ENCODE measurements around the gene UBP1.
"Not testable (repeated sequence)": the region's sequence is repeated elsewhere in the genome, so short reads cannot be mapped to it uniquely, and the experiment has no call there.

Gene UBP1

DNA sequence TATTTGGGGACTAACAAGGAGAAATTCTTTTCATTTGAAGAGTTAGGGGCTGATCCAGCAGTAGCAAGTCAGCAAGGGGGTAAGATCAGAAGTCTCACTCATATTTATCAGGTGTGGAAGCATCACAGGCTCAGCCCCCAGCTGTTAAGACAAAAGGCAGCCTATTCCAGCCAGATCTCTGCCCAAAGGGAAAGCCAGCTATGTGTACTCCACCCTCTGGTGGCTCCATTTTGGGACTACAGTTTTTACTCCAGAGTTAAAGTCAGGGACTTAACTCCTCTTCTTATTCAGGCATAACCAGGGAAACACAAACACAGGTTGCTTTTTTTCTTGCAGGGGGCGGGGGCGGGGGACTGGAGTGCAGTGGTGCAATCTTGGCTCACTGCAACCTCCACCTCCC, 19.2 kb downstream of the UBP1 start:
- Histone ChIP-seq H2BK12ac (ENCODE audit: low read length) (no peak overlapping the region), H4K8ac (ENCODE audit: low read depth, low read length) (no peak overlapping the region), H3K79me1 (ENCODE audit: low read depth, low read length) (no peaks in the 10 kb centered on the region), H3K9ac (ENCODE audit: low read depth, low read length, poor library complexity) (no peak overlapping the region), H3K23ac (ENCODE audit: low read depth, low read length, poor library complexity) (no peak overlapping the region), H2AK5ac (ENCODE audit: low read depth, low read length) (no peak overlapping the region), H4K91ac (ENCODE audit: low read depth, low read length, poor library complexity) (no peak overlapping the region), H2BK15ac (ENCODE audit: low read length) (no peak overlapping the region), H3K36me3 (replicated peaks in 1 of 2; ENCODE audit: control insufficient read depth in 2 of 2, insufficient read depth in 2 of 2, low read length in 2 of 2) (peaks cover 10 to 79% of the 10 kb centered on the region in 2 donors), H2BK5ac (ENCODE audit: low read length) (no peak overlapping the region), H3K4me3 (ENCODE audit: low read length in 2 of 2) (no peak overlapping the region), H3K4ac (ENCODE audit: low read length) (no peak overlapping the region), H3K27me3 (ENCODE audit: control insufficient read depth in 3 of 3, insufficient read depth in 3 of 3, low read depth in 1 of 3, low read length in 3 of 3) (no peaks in the 10 kb centered on the region), H3K27ac (replicated peaks; ENCODE audit: low read length) (no peak overlapping the region), H3K9me3 (replicated peaks in 1 of 2; ENCODE audit: control insufficient read depth in 2 of 2, insufficient read depth in 1 of 2, low read depth in 1 of 2, low read length in 2 of 2) (peaks cover 0 to 8% of the 10 kb centered on the region in 2 donors), H2AFZ (ENCODE audit: low read length) (no peak overlapping the region), H3K14ac (ENCODE audit: low read length) (no peak overlapping the region), H3K18ac (ENCODE audit: low read length) (no peak overlapping the region), H3K4me2 (ENCODE audit: insufficient read depth, low read length, poor library complexity, severe bottlenecking) (no peak overlapping the region), H3K4me1 (ENCODE audit: control insufficient read depth in 2 of 2, insufficient read depth in 1 of 2, low read depth in 1 of 2, low read length in 2 of 2) (peaks cover 0 to under 1% of the 10 kb centered on the region in 2 donors), H2BK120ac (ENCODE audit: low read depth, low read length) (no peak overlapping the region)
- no peak for DNase-seq (ENCODE audit: low spot score)
- no CpG with 5 or more reads among the region's 2 CpGs for WGBS, 2 donors (ENCODE audit: extremely low coverage in 2 of 2, insufficient read length in 2 of 2, insufficient replicate concordance in 1 of 2)

DNA sequence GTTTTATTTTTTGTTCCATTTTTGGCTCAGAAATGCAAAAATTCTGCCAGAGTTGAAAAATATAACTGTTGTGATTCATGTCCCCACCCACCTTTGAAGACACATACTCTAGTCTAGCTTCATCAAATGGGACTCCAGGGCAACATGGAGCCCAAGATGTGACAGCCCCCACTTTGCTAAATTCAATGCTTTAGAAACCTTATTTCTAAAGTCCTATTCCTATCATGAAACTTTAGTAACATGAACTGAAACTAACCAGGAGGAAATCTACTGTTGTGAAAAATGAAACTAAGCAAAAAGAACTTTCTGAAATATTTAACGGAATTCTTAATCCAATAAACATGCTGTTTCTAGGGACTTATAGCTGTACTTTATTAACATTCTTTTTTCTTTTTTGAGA, 20.3 kb downstream of the UBP1 start:
- Histone ChIP-seq H4K8ac (ENCODE audit: low read depth, low read length) (no peak overlapping the region), H3K18ac (ENCODE audit: low read length) (no peak overlapping the region), H3K27ac (replicated peaks; ENCODE audit: low read length) (no peak overlapping the region), H3K9me3 (replicated peaks in 1 of 2; ENCODE audit: control insufficient read depth in 2 of 2, insufficient read depth in 1 of 2, low read depth in 1 of 2, low read length in 2 of 2) (peaks cover 0 to 8% of the 10 kb centered on the region in 2 donors), H3K4me3 (ENCODE audit: low read length in 2 of 2) (no peak overlapping the region), H3K4me2 (ENCODE audit: insufficient read depth, low read length, poor library complexity, severe bottlenecking) (no peak overlapping the region), H2AK5ac (ENCODE audit: low read depth, low read length) (no peak overlapping the region), H4K91ac (ENCODE audit: low read depth, low read length, poor library complexity) (no peak overlapping the region), H2BK15ac (ENCODE audit: low read length) (no peak overlapping the region), H2BK5ac (ENCODE audit: low read length) (no peak overlapping the region), H3K9ac (ENCODE audit: low read depth, low read length, poor library complexity) (no peak overlapping the region), H2BK12ac (ENCODE audit: low read length) (no peak overlapping the region), H2AFZ (ENCODE audit: low read length) (no peak overlapping the region), H3K36me3 (replicated peaks in 1 of 2; ENCODE audit: control insufficient read depth in 2 of 2, insufficient read depth in 2 of 2, low read length in 2 of 2) (peaks cover 10 to 82% of the 10 kb centered on the region in 2 donors), H3K4ac (ENCODE audit: low read length) (no peak overlapping the region), H3K4me1 (ENCODE audit: control insufficient read depth in 2 of 2, insufficient read depth in 1 of 2, low read depth in 1 of 2, low read length in 2 of 2) (no peaks in the 10 kb centered on the region), H3K23ac (ENCODE audit: low read depth, low read length, poor library complexity) (no peak overlapping the region), H3K27me3 (ENCODE audit: control insufficient read depth in 3 of 3, insufficient read depth in 3 of 3, low read depth in 1 of 3, low read length in 3 of 3) (no peaks in the 10 kb centered on the region), H2BK120ac (ENCODE audit: low read depth, low read length) (no peak overlapping the region), H3K14ac (ENCODE audit: low read length) (no peak overlapping the region), H3K79me1 (ENCODE audit: low read depth, low read length) (no peaks in the 10 kb centered on the region)
- no peak for DNase-seq (ENCODE audit: low spot score)
- no CpG with 5 or more reads among the region's 1 CpG for WGBS, 2 donors (ENCODE audit: extremely low coverage in 2 of 2, insufficient read length in 2 of 2, insufficient replicate concordance in 1 of 2)

DNA sequence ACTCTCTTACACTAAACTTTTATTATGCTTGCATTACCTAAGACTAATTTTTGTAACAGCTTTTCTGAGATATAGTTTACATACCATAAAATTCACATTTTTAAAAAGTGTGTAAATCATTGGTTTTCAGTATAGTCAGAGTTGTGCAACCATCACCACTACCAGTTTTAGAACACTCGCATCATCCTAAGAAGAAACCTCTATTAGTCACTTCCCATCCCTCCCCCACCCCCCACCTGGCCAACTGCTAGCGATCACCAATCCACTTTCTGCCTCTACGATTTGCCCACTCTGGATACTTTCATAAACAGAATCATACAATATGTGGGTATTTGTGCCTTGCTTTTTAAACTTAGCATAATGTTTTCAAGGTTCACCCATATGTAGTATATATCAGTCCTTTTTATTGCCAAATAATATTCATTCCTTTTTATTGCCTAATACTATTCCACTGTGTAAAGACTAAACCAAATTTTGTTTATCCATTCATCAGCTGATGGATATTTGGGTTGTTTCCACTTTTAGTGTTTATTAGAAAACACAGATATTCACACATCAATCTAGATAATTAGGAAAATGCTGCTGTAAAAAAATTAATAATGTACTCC, 23.0 kb downstream of the UBP1 start:
- Histone ChIP-seq H2BK12ac (ENCODE audit: low read length) (no peak overlapping the region), H3K36me3 (replicated peaks in 1 of 2; ENCODE audit: control insufficient read depth in 2 of 2, insufficient read depth in 2 of 2, low read length in 2 of 2) (peaks cover 13 to 84% of the 10 kb centered on the region in 2 donors), H4K8ac (ENCODE audit: low read depth, low read length) (no peak overlapping the region), H3K9me3 (replicated peaks in 1 of 2; ENCODE audit: control insufficient read depth in 2 of 2, insufficient read depth in 1 of 2, low read depth in 1 of 2, low read length in 2 of 2) (peaks cover 0 to 7% of the 10 kb centered on the region in 2 donors), H3K4me3 (ENCODE audit: low read length in 2 of 2) (no peak overlapping the region), H3K27ac (replicated peaks; ENCODE audit: low read length) (no peak overlapping the region), H3K79me1 (ENCODE audit: low read depth, low read length) (no peaks in the 10 kb centered on the region), H3K9ac (ENCODE audit: low read depth, low read length, poor library complexity) (no peak overlapping the region), H3K14ac (ENCODE audit: low read length) (no peak overlapping the region), H3K23ac (ENCODE audit: low read depth, low read length, poor library complexity) (no peak overlapping the region), H2BK15ac (ENCODE audit: low read length) (no peak overlapping the region), H3K27me3 (ENCODE audit: control insufficient read depth in 3 of 3, insufficient read depth in 3 of 3, low read depth in 1 of 3, low read length in 3 of 3) (no peaks in the 10 kb centered on the region), H4K91ac (ENCODE audit: low read depth, low read length, poor library complexity) (no peak overlapping the region), H3K4ac (ENCODE audit: low read length) (no peak overlapping the region), H2BK120ac (ENCODE audit: low read depth, low read length) (no peak overlapping the region), H3K4me2 (ENCODE audit: insufficient read depth, low read length, poor library complexity, severe bottlenecking) (no peak overlapping the region), H2AK5ac (ENCODE audit: low read depth, low read length) (no peak overlapping the region), H3K18ac (ENCODE audit: low read length) (no peak overlapping the region), H3K4me1 (ENCODE audit: control insufficient read depth in 2 of 2, insufficient read depth in 1 of 2, low read depth in 1 of 2, low read length in 2 of 2) (no peaks in the 10 kb centered on the region), H2AFZ (ENCODE audit: low read length) (no peak overlapping the region), H2BK5ac (ENCODE audit: low read length) (no peak overlapping the region)
- DNase-seq (ENCODE audit: low spot score), result no peak
- no CpG with 5 or more reads among the region's 3 CpGs for WGBS, 2 donors (ENCODE audit: extremely low coverage in 2 of 2, insufficient read length in 2 of 2, insufficient replicate concordance in 1 of 2)

DNA sequence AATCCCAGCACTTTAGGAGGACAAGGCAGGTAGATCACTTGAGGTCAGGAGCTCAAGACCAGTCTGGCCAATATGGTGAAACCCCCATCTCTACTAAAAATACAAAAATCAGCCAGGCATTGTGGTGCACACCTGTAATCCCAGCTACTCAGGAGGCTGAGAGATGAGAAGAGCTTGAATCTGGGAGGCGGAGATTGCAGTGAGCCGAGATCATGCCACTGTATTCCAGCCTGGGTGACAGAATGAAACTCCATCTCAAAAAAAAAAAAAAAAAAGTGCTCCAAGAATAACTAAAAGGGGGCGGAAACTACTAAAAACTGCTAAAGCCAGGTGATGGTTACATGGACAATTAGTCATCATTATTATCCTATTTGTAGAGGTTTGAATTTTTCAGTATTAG, 29.4 kb downstream of the UBP1 start:
- not testable (repeated sequence) for H3K9ac ChIP-seq (ENCODE audit: low read depth, low read length, poor library complexity); H4K91ac ChIP-seq (ENCODE audit: low read depth, low read length, poor library complexity); H3K4me3 ChIP-seq (ENCODE audit: low read length in 2 of 2); H3K23ac ChIP-seq (ENCODE audit: low read depth, low read length, poor library complexity); H3K4me1 ChIP-seq (ENCODE audit: control insufficient read depth in 2 of 2, insufficient read depth in 1 of 2, low read depth in 1 of 2, low read length in 2 of 2); H3K27ac ChIP-seq (replicated peaks; ENCODE audit: low read length); DNase-seq (ENCODE audit: low spot score); H3K18ac ChIP-seq (ENCODE audit: low read length); H2AFZ ChIP-seq (ENCODE audit: low read length); H3K79me1 ChIP-seq (ENCODE audit: low read depth, low read length); H3K14ac ChIP-seq (ENCODE audit: low read length); H3K9me3 ChIP-seq (replicated peaks in 1 of 2; ENCODE audit: control insufficient read depth in 2 of 2, insufficient read depth in 1 of 2, low read depth in 1 of 2, low read length in 2 of 2); H2BK12ac ChIP-seq (ENCODE audit: low read length); H2AK5ac ChIP-seq (ENCODE audit: low read depth, low read length); H3K4me2 ChIP-seq (ENCODE audit: insufficient read depth, low read length, poor library complexity, severe bottlenecking); H4K8ac ChIP-seq (ENCODE audit: low read depth, low read length); H3K27me3 ChIP-seq (ENCODE audit: control insufficient read depth in 3 of 3, insufficient read depth in 3 of 3, low read depth in 1 of 3, low read length in 3 of 3); H2BK120ac ChIP-seq (ENCODE audit: low read depth, low read length); H2BK5ac ChIP-seq (ENCODE audit: low read length); H3K4ac ChIP-seq (ENCODE audit: low read length); H2BK15ac ChIP-seq (ENCODE audit: low read length)
- peaks cover 20 to 97% of the 10 kb centered on the region in 2 donors for H3K36me3 ChIP-seq (replicated peaks in 1 of 2; ENCODE audit: control insufficient read depth in 2 of 2, insufficient read depth in 2 of 2, low read length in 2 of 2)
- no CpG with 5 or more reads among the region's 3 CpGs for WGBS, 2 donors (ENCODE audit: extremely low coverage in 2 of 2, insufficient read length in 2 of 2, insufficient replicate concordance in 1 of 2)
